Measurements from ENCODE around the gene TMEM150B.

Gene TMEM150B

GRCh38 chr19:55348317-55349034, 23.3 kb upstream of the TMEM150B start:
- Mint-ChIP-seq H3K27me3 (peaks cover 24% of the 10 kb centered on the region), H3K4me3 (no peak overlapping the region), H3K36me3 (ENCODE audit: low read depth) (peaks cover 47% of the 10 kb centered on the region), H3K9me3 (no peaks in the 10 kb centered on the region), H3K4me1 (ENCODE audit: low read depth) (peaks cover 31% of the 10 kb centered on the region), H3K27ac (no peak overlapping the region)
- intact Hi-C loops (cut with micrococcal nuclease): no loop called here

GRCh38 chr19:55347442-55348009, 22.4 kb upstream of the TMEM150B start:
- peaks cover 56% of the 10 kb centered on the region for H3K36me3 Mint-ChIP-seq (ENCODE audit: low read depth)

GRCh38 chr19:55346725-55347441, 21.7 kb upstream of the TMEM150B start:
- no peak overlapping the region for H3K27ac Mint-ChIP-seq
- H3K4me1 Mint-ChIP-seq (ENCODE audit: low read depth): peaks cover 15% of the 10 kb centered on the region
- H3K27me3 Mint-ChIP-seq: peaks cover 8% of the 10 kb centered on the region
- no peaks in the 10 kb centered on the region for H3K9me3 Mint-ChIP-seq
- intact Hi-C loops (cut with micrococcal nuclease): no loop called here
- H3K36me3 Mint-ChIP-seq (ENCODE audit: low read depth): peaks cover 63% of the 10 kb centered on the region
- no peak overlapping the region for H3K4me3 Mint-ChIP-seq

More at GRCh38 chr19:55347442-55348009, 22.4 kb upstream of the TMEM150B start:
- Mint-ChIP-seq H3K9me3 (no peaks in the 10 kb centered on the region), H3K27ac (no peak overlapping the region), H3K4me3 (no peak overlapping the region), H3K4me1 (ENCODE audit: low read depth) (peaks cover 22% of the 10 kb centered on the region), H3K27me3 (peaks cover 15% of the 10 kb centered on the region)
- intact Hi-C loops (cut with micrococcal nuclease): no loop called here

GRCh38 chr19:55345818-55346724, 20.9 kb upstream of the TMEM150B start:
- Mint-ChIP-seq H3K4me1 (ENCODE audit: low read depth) (peaks cover 15% of the 10 kb centered on the region), H3K36me3 (ENCODE audit: low read depth) (peaks cover 67% of the 10 kb centered on the region), H3K4me3 (no peak overlapping the region), H3K9me3 (no peaks in the 10 kb centered on the region), H3K27ac (peak overlapping the region; percentile 17), H3K27me3 (peaks cover under 1% of the 10 kb centered on the region)
- intact Hi-C loops (cut with micrococcal nuclease): no loop called here

- Mint-ChIP-seq H3K27ac (peak overlapping the region; percentile 17), H3K27me3 (no peaks in the 10 kb centered on the region), H3K36me3 (ENCODE audit: low read depth) (peaks cover 73% of the 10 kb centered on the region), H3K4me1 (ENCODE audit: low read depth) (peaks cover 23% of the 10 kb centered on the region), H3K9me3 (no peaks in the 10 kb centered on the region), H3K4me3 (no peak overlapping the region)
- intact Hi-C loops (cut with micrococcal nuclease): no loop called here
Observed at GRCh38 chr19:55345101-55345817, 20.1 kb upstream of the TMEM150B start.

GRCh38 chr19:55344444-55344843, 19.3 kb upstream of the TMEM150B start:
- no peaks in the 10 kb centered on the region for H3K27me3 Mint-ChIP-seq
- no peaks in the 10 kb centered on the region for H3K9me3 Mint-ChIP-seq
- peaks cover 31% of the 10 kb centered on the region for H3K4me1 Mint-ChIP-seq (ENCODE audit: low read depth)
- H3K36me3 Mint-ChIP-seq (ENCODE audit: low read depth): peaks cover 80% of the 10 kb centered on the region
- no peak overlapping the region for H3K27ac Mint-ChIP-seq
- intact Hi-C loops (cut with micrococcal nuclease): no loop called here
- H3K4me3 Mint-ChIP-seq: no peak overlapping the region

GRCh38 chr19:55341595-55342531, 16.7 kb upstream of the TMEM150B start:
- Mint-ChIP-seq H3K27me3 (peaks cover 1% of the 10 kb centered on the region), H3K27ac (no peak overlapping the region), H3K36me3 (ENCODE audit: low read depth) (peaks cover 67% of the 10 kb centered on the region), H3K9me3 (no peaks in the 10 kb centered on the region), H3K4me1 (ENCODE audit: low read depth) (peaks cover 39% of the 10 kb centered on the region), H3K4me3 (peak overlapping the region; percentile 27)
- intact Hi-C loops (cut with micrococcal nuclease): no loop called here

GRCh38 chr19:55341171-55341588, 16.0 kb upstream of the TMEM150B start:
- intact Hi-C loops (cut with micrococcal nuclease): no loop called here
- no peaks in the 10 kb centered on the region for H3K9me3 Mint-ChIP-seq

GRCh38 chr19:55340784-55341147, 15.6 kb upstream of the TMEM150B start:
- Mint-ChIP-seq H3K27me3 (peaks cover 3% of the 10 kb centered on the region), H3K9me3 (no peaks in the 10 kb centered on the region), H3K36me3 (ENCODE audit: low read depth) (peaks cover 57% of the 10 kb centered on the region), H3K27ac (peak overlapping the region; percentile 91), H3K4me3 (peak overlapping the region; percentile 90), H3K4me1 (ENCODE audit: low read depth) (peaks cover 39% of the 10 kb centered on the region)
- intact Hi-C loops (cut with micrococcal nuclease): no loop called here

More at GRCh38 chr19:55341171-55341588, 16.0 kb upstream of the TMEM150B start:
- H3K27ac Mint-ChIP-seq: peak overlapping the region; percentile 91
- peaks cover 61% of the 10 kb centered on the region for H3K36me3 Mint-ChIP-seq (ENCODE audit: low read depth)
- peak overlapping the region; percentile 90 for H3K4me3 Mint-ChIP-seq
- H3K27me3 Mint-ChIP-seq: peaks cover 3% of the 10 kb centered on the region
- peaks cover 39% of the 10 kb centered on the region for H3K4me1 Mint-ChIP-seq (ENCODE audit: low read depth)

- Mint-ChIP-seq H3K4me3 (peak overlapping the region; percentile 90), H3K9me3 (no peaks in the 10 kb centered on the region), H3K36me3 (ENCODE audit: low read depth) (peaks cover 50% of the 10 kb centered on the region), H3K27me3 (peaks cover 3% of the 10 kb centered on the region), H3K27ac (peak overlapping the region; percentile 91), H3K4me1 (ENCODE audit: low read depth) (peaks cover 33% of the 10 kb centered on the region)
- intact Hi-C loops (cut with micrococcal nuclease): loop anchor here (2.0 to 5.0 kb wide), 3 partner anchors 15 to 47 kb away; partner anchors contain the start of genes RPL28 and TMEM150B
Observed at GRCh38 chr19:55339889-55340783, 15.0 kb upstream of the TMEM150B start.

- peaks cover 32% of the 10 kb centered on the region for H3K4me1 Mint-ChIP-seq (ENCODE audit: low read depth)
- peaks cover 42% of the 10 kb centered on the region for H3K36me3 Mint-ChIP-seq (ENCODE audit: low read depth)
- H3K27ac Mint-ChIP-seq: peak within 1 kb of the TSS; percentile 91
- peaks cover 3% of the 10 kb centered on the region for H3K27me3 Mint-ChIP-seq
- H3K4me3 Mint-ChIP-seq: peak within 1 kb of the TSS; percentile 90
- intact Hi-C loops (cut with micrococcal nuclease): loop anchor here (2.0 to 5.0 kb wide), 3 partner anchors 14 to 48 kb away; partner anchors contain the start of genes RPL28 and TMEM150B
- H3K9me3 Mint-ChIP-seq: no peaks in the 10 kb centered on the region
Observed at GRCh38 chr19:55339105-55339888, 14.2 kb upstream of the TMEM150B start, which contains the start of gene KMT5C. TSS of gene KMT5C (plus strand) at chr19:55339876. CDS start at chr19:55341937, 2,061 bp downstream.
